H1 (cell line): ENCODE data around the gene SYNGR3. TPM values are rescaled to one million over a fixed set of nuclear protein-coding genes. Genes with fewer than 3 reads are reported as not detected.

Source experiments
- BRCA1 ChIP-seq: IDR thresholded peaks from 2 replicates; pipeline ENCODE4 v1.6.1; 2012; ENCODE audit warnings: low read depth, low read length, improper control_type of control experiment
- CBX5 ChIP-seq: fragments of 300-800, 300-1000 bp; sonication (generic); IDR thresholded peaks from 2 replicates; pipeline ENCODE4 v1.7.1; 2016; ENCODE audit warnings: antibody characterized with exemption, low read length, low read depth
- CBX8 ChIP-seq: fragments of 300-800, 300-1000 bp; sonication (generic); IDR thresholded peaks from 2 replicates; pipeline ENCODE4 v1.7.1; 2016; ENCODE audit warnings: low read depth, low read length, borderline replicate concordance
- CHD1 ChIP-seq: IDR thresholded peaks from 2 replicates; pipeline ENCODE4 v1.6.1; 2012; ENCODE audit warnings: low read depth, low read length, improper control_type of control experiment
- GTF2F1 ChIP-seq: IDR thresholded peaks from 2 replicates; pipeline ENCODE4 v1.6.1; 2012; ENCODE audit warnings: low read depth, low read length, improper control_type of control experiment, borderline replicate concordance
- HDAC6 ChIP-seq: IDR thresholded peaks from one replicate; pipeline ENCODE4 v1.7.1; 2012; ENCODE audit warnings: low read depth, mild to moderate bottlenecking, inconsistent platforms, low read length, moderate library complexity
- JUND ChIP-seq: IDR thresholded peaks from 2 replicates; pipeline ENCODE4 v1.6.1; 2011; ENCODE audit warnings: mild to moderate bottlenecking, improper control_type of control experiment, low read length
- KDM1A ChIP-seq: fragments of 200-600, 300-600 bp; sonication (generic); IDR thresholded peaks from 2 replicates; pipeline ENCODE4 v1.7.1; 2016; ENCODE audit warnings: mild to moderate bottlenecking, low read length, borderline replicate concordance
- KDM4A ChIP-seq: IDR thresholded peaks from one replicate; pipeline ENCODE4 v1.7.1; 2012; ENCODE audit warnings: low read depth, mild to moderate bottlenecking, moderate library complexity, low read length, inconsistent platforms; ENCODE audit not compliant: severe bottlenecking
- RFX5 ChIP-seq: IDR thresholded peaks from 2 replicates; pipeline ENCODE4 v1.6.1; 2011; ENCODE audit warnings: low read depth, low read length, improper control_type of control experiment, borderline replicate concordance
- TAF1 ChIP-seq: IDR thresholded peaks from 2 replicates; pipeline ENCODE4 v1.6.1; 2011; ENCODE audit warnings: mild to moderate bottlenecking, low read depth, low read length
- TAF7 ChIP-seq: optimal IDR thresholded peaks from 2 replicates; pipeline ENCODE3; 2011; ENCODE audit warnings: low read depth, mild to moderate bottlenecking, inconsistent platforms, low read length, moderate library complexity, borderline replicate concordance
- polyA plus RNA-seq, 7 experiments: library from polyadenylated mRNA; depleted of rRNA in 3 of 7; stranded (reverse) in 5 of 7; unstranded in 2 of 7; fragments of >200 nt in 5 of 7; fragments of 200-250 nt in 2 of 7; gene quantifications; 1 replicate in 5 of 7; 2 replicates in 1 of 7; 4 replicates in 1 of 7; pipeline versions ENCODE4 v1.2.1 to v1.2.3, GENCODE V29; 2011 to 2013; ENCODE audit warnings: missing spikeins in 2 of 7, mixed read lengths in 2 of 7
- total RNA-seq: library from RNA; stranded (reverse); fragmentation: NEBNext Ultra II Directional; extraction: Animal tissue kit (Norgen Biotek cat#: 25700); gene quantifications from 2 replicates; pipeline ENCODE4 v1.2.1, GENCODE V29; 2021
- TF ChIP-seq, protein P1 (sequence below), 3 experiments: IDR thresholded peaks; 1 replicate in 2 of 3; 2 replicates in 1 of 3; pipeline versions ENCODE4 v1.5.1 to v1.6.1; 2011; ENCODE audit warnings: low read length in 3 of 3, mild to moderate bottlenecking in 3 of 3, inconsistent platforms in 2 of 3, low read depth in 1 of 3, moderate library complexity in 1 of 3; ENCODE audit not compliant: insufficient read depth in 1 of 3; ENCODE audit errors: control extremely low read depth in 1 of 3
- TF ChIP-seq, protein P2 (sequence below): IDR thresholded peaks from 2 replicates; pipeline ENCODE4 v1.6.1; 2011; ENCODE audit warnings: low read depth, mild to moderate bottlenecking, low read length; ENCODE audit not compliant: insufficient read depth

SYNGR3 gene
- total and polyA plus RNA-seq, 2 of the 8 experiments (the other 6 are each of a cell fraction or from before 2014, with no cell fraction given): 36.2 to 49.9 TPM

DNA sequence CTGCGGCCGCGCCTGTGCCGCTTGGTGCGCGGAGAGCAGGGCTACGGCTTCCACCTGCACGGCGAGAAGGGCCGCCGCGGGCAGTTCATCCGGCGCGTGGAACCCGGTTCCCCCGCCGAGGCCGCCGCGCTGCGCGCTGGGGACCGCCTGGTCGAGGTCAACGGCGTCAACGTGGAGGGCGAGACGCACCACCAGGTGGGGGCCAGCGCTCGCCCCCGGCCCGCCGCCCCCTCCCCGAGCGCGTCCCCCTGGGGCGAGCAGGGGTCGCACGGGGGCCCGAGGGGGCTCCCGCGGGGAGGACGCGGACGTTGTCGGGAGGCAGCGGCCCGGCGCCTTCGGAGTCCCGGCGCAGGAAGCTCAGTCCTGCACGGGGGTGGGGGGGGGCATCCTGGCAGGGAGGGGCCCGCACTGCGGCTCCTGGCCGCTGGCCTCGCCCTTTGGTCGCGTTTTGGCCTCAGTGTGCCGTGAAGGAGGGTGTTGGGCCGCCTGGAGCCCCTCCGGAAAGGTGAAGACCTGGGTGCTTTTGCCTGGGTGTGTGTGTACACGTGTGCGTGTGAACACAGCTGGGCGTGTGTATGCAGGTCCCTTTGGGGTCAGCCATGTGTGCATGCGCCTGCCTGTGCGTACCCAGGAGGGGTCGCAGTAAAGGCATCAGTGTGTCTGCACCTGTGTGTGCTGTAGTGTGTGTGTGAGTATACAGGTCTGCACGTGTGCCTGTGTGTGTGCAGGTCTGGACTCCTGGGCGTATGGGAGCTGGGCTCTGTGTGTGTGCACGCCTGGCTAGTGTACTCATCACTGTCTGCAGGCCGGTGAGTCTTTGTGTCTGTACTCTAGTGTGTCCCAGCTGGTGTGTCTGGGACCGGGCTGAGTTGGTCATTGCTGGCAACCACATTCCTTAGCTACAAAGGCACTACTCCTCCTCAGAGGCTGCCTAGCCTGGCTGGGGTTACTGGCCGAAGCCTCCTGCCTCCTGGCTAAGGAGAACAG, 37.5 kb downstream of the SYNGR3 start (continued):
- TF ChIP-seq GTF2F1: no peak
- TF ChIP-seq CHD1: no peak
- TF ChIP-seq BRCA1: no peak
- no peak for TF ChIP-seq CBX8
- no peak for TF ChIP-seq RFX5
- no peak for TF ChIP-seq TAF7
- no peak for TF ChIP-seq CBX5
- TF ChIP-seq JUND: no peak
- TF ChIP-seq TAF1: no peak
- TF ChIP-seq KDM4A: peak; percentile 17
- TF ChIP-seq HDAC6: no peak
- peak; percentile 99; the same call in 1 of the 2 replicates for TF ChIP-seq KDM1A
- TF ChIP-seq, protein P1, sequence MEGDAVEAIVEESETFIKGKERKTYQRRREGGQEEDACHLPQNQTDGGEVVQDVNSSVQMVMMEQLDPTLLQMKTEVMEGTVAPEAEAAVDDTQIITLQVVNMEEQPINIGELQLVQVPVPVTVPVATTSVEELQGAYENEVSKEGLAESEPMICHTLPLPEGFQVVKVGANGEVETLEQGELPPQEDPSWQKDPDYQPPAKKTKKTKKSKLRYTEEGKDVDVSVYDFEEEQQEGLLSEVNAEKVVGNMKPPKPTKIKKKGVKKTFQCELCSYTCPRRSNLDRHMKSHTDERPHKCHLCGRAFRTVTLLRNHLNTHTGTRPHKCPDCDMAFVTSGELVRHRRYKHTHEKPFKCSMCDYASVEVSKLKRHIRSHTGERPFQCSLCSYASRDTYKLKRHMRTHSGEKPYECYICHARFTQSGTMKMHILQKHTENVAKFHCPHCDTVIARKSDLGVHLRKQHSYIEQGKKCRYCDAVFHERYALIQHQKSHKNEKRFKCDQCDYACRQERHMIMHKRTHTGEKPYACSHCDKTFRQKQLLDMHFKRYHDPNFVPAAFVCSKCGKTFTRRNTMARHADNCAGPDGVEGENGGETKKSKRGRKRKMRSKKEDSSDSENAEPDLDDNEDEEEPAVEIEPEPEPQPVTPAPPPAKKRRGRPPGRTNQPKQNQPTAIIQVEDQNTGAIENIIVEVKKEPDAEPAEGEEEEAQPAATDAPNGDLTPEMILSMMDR (IDR thresholded peaks at IDR 0.05; ENCODE audit: control extremely low read depth in 1 of 3, insufficient read depth in 1 of 3, low read depth in 1 of 3, low read length in 3 of 3): peak in 1 of 3 experiments; percentile 15; a peak in 1 of 4 replicates
- TF ChIP-seq, protein P2, sequence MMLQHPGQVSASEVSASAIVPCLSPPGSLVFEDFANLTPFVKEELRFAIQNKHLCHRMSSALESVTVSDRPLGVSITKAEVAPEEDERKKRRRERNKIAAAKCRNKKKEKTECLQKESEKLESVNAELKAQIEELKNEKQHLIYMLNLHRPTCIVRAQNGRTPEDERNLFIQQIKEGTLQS: no peak
